KOPT-K1 (cell line): ENCODE results near the gene LRP1-AS.

ENCODE experiments used
- H3K27ac ChIP-seq: fragments of 200-600 bp; sonication (generic); 2 replicates; pipeline ENCODE4 v1.5.1; 2016; ENCODE audit warnings: antibody characterized with exemption, mild to moderate bottlenecking, low read depth, low read length; ENCODE audit not compliant: poor library complexity, severe bottlenecking
- H3K36me3 ChIP-seq: fragments of 200-600 bp; sonication (generic); 2 replicates; pipeline ENCODE4 v1.5.1; 2017; ENCODE audit warnings: antibody characterized with exemption, mild to moderate bottlenecking, low read length, moderate library complexity; ENCODE audit not compliant: insufficient read depth
- H3K9me3 ChIP-seq: fragments of 200-600 bp; sonication (generic); 2 replicates; pipeline ENCODE4 v1.5.1; 2017; ENCODE audit warnings: antibody characterized with exemption, low read length, mild to moderate bottlenecking; ENCODE audit not compliant: insufficient read depth, poor library complexity, severe bottlenecking

The LRP1-AS gene

DNA sequence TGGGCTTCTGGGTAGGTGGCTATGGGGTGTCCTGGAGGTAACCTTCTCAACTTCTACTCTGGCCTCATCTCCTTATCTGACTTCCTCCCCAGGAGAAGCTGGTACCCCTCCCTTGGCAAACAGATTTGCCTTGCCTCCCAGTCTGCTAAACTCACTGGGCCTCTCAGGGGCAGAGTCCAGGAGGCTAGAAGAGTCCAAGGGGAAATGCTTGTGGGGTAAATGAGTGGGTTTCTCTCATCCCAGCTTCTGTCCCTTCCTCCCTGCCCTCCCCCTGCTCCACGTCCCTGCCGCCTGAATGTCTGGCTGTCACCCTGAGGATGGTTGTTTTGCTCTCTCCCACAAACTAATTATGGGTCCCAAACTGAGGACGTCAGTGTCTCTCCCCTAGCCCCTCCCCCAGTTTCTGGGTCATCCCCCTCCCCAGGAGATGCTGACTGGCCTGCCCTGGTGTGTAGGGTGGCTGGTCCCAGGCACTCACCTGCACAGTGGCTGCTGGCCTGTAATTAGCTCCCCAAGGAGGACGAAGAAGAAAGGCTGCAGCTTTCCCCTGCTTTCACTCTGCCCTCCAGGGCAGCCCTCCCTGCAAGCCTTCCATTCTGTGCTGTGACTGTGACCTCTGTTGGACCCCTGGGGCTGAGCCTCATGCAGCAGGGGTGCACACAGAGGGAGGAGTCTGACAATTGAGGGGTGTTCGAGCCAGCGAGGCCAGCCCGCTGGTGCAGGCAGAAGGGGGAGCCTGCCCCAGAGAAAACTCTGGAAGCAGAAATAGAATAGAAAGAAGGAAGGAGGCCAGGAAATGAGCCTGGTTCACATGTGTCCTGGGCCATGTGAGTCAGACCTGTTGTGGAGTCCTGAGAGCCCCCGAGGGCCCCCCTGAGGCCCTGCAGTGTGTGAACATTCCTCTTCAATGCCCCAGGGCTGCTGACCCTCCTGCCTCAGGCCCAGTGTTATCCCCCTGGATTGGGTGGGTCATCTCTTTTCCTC is at the start of gene LRP1-AS:
Gene LRP1-AS, minus strand, starts transcription at position 659 of the 984 bp plus-strand sequence.
- Histone ChIP-seq H3K9me3 (no peaks in the 10 kb centered on the region), H3K27ac (no peak within 1 kb of the TSS), H3K36me3 (no peaks in the 10 kb centered on the region)

DNA sequence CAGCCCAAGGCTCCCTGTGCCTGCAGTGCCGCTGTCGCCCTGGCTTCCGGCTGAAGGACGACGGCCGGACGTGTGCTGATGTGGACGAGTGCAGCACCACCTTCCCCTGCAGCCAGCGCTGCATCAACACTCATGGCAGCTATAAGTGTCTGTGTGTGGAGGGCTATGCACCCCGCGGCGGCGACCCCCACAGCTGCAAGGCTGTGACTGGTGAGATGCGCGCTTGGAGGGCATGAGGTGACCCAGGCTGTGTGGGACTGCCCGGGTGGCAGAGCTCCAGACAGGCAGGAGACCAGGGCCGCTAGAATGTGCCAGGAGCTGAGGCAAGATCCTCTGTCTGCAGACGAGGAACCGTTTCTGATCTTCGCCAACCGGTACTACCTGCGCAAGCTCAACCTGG is 49.5 kb upstream of the LRP1-AS start:
- Histone ChIP-seq H3K9me3 (no peaks in the 10 kb centered on the region), H3K36me3 (no peaks in the 10 kb centered on the region), H3K27ac (no peak overlapping the region)

DNA sequence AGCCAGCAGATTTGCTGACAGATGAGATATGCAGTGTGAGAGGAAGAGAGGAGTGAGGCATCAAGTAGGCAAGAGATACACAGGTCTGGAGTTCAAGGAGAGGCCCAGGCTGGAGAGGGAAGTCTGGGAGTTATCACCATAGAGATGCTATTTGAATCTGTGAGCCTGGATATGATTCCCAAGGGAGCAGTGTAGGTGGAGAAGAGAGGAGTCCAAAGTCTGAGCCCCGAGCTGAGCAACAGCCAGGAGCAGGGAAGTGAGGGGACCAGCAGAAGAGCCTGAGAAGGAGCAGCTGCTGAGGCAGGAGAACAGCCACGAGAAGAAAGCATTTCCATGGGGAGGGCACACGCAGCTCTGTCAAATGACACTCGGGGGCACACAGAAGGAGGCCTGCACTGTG is 49.0 kb upstream of the LRP1-AS start:
- Histone ChIP-seq H3K36me3 (no peaks in the 10 kb centered on the region), H3K27ac (no peak overlapping the region), H3K9me3 (no peaks in the 10 kb centered on the region)

DNA sequence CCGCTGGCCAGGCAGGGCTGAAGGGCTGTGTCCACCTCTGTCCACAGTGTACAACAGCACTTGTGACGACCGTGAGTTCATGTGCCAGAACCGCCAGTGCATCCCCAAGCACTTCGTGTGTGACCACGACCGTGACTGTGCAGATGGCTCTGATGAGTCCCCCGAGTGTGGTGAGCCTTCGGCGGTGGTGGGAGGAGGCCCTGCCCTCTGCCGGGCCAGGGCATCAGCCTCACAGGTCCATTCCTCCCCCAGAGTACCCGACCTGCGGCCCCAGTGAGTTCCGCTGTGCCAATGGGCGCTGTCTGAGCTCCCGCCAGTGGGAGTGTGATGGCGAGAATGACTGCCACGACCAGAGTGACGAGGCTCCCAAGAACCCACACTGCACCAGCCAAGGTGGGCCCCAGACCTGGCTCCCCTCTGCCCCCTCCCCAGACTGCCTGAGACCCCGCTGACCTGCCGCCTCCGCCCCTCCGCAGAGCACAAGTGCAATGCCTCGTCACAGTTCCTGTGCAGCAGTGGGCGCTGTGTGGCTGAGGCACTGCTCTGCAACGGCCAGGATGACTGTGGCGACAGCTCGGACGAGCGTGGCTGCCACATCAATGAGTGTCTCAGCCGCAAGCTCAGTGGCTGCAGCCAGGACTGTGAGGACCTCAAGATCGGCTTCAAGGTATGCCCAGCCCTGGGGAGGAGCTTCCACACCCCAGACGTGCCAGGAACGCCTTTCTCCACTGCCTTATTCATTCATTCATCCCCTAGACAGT is 48.4 kb upstream of the LRP1-AS start:
- Histone ChIP-seq H3K27ac (no peak overlapping the region), H3K36me3 (no peaks in the 10 kb centered on the region), H3K9me3 (no peaks in the 10 kb centered on the region)

DNA sequence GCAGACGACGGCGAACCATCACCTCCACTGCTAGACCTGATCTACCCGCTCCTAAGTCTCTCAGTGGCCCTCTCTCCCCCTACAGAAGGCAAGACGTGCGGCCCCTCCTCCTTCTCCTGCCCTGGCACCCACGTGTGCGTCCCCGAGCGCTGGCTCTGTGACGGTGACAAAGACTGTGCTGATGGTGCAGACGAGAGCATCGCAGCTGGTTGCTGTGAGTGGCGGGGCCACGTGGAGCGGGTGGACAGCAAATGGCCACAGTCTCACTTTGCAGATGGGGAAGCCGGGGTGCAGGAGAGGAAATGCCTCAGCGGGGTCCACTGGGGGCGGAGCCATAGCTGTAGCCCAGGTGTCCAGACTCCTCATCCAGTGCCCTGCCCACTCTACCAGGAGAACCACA is 47.8 kb upstream of the LRP1-AS start:
- Histone ChIP-seq H3K27ac (no peak overlapping the region), H3K9me3 (no peaks in the 10 kb centered on the region), H3K36me3 (no peaks in the 10 kb centered on the region)

DNA sequence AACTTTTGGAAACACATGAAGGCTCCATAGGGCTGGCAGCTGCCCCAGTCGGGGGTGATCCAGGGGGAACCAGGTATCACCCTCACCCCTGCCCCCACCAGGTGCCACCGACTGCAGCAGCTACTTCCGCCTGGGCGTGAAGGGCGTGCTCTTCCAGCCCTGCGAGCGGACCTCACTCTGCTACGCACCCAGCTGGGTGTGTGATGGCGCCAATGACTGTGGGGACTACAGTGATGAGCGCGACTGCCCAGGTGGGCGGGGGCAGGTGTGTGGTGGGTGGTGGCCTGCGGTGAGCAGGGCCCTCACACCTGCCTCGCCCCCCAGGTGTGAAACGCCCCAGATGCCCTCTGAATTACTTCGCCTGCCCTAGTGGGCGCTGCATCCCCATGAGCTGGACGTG is 46.8 kb upstream of the LRP1-AS start:
- no peaks in the 10 kb centered on the region for H3K36me3 ChIP-seq
- no peak overlapping the region for H3K27ac ChIP-seq
- H3K9me3 ChIP-seq: no peaks in the 10 kb centered on the region

DNA sequence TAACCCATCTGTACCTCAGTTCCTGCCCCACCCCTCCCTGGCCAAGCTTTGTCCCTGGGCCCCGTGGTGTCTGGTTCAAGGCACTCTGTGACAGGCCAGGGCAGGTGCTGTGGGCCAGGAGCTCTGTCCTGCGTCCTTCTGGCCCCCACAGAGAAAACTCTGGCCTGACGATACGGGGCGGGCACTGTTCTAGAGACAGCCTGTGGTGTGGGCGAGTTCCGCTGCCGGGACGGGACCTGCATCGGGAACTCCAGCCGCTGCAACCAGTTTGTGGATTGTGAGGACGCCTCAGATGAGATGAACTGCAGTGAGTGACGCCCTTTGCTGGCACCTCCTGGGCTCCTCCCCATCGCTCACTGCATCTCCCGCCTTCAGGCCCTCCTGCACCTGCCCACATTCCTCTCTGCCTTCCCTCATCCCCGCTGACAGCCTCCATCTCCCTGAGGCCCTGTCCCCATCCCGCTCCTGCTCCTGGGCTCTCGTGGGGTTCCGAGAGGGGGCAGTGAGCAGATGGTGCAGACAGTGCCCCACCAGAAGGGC is 46.4 kb upstream of the LRP1-AS start:
- H3K27ac ChIP-seq: no peak overlapping the region
- H3K9me3 ChIP-seq: no peaks in the 10 kb centered on the region
- H3K36me3 ChIP-seq: no peaks in the 10 kb centered on the region

DNA sequence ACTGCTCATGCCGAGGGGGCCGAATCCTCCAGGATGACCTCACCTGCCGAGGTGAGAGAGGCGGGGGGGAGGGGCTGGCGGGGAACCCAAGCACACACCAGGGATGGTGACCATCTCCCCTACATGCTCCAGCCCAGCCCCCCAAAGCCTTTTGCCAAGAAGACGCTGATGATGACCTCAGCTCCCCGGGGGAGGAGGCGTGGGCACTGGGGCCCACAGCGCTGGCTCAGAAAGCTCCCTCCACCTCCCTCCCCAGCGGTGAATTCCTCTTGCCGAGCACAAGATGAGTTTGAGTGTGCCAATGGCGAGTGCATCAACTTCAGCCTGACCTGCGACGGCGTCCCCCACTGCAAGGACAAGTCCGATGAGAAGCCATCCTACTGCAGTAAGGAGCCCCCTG is 45.5 kb upstream of the LRP1-AS start:
- H3K9me3 ChIP-seq: no peaks in the 10 kb centered on the region
- no peak overlapping the region for H3K27ac ChIP-seq
- no peaks in the 10 kb centered on the region for H3K36me3 ChIP-seq

DNA sequence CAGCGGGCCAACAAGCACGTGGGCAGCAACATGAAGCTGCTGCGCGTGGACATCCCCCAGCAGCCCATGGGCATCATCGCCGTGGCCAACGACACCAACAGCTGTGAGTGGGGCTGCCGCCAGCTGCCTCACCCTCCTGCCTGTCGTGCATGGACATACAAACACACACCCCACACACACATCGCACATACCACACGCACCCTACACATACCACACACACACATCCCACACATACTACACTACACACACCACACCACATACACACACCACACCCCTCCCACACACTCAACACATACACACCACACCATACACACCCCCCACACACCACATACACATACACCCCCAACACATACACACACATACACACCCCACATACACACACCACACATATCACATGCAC is 44.0 kb upstream of the LRP1-AS start:
- H3K9me3 ChIP-seq: no peaks in the 10 kb centered on the region
- H3K27ac ChIP-seq: no peak overlapping the region
- H3K36me3 ChIP-seq: no peaks in the 10 kb centered on the region

DNA sequence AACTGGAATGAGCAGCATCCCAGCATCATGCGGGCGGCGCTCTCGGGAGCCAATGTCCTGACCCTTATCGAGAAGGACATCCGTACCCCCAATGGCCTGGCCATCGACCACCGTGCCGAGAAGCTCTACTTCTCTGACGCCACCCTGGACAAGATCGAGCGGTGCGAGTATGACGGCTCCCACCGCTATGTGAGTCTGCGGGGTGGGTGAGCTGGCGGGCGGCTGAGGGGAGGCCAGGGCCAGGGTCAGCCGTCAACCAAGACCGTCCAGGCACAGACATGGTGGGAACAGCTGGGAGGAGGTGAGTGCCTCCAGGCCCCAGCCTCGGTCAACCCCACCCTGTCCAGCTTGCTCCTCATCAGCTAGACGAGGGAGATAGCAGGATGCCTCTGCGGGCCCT is 43.4 kb upstream of the LRP1-AS start:
- Histone ChIP-seq H3K36me3 (no peaks in the 10 kb centered on the region), H3K9me3 (no peaks in the 10 kb centered on the region), H3K27ac (no peak overlapping the region)

DNA sequence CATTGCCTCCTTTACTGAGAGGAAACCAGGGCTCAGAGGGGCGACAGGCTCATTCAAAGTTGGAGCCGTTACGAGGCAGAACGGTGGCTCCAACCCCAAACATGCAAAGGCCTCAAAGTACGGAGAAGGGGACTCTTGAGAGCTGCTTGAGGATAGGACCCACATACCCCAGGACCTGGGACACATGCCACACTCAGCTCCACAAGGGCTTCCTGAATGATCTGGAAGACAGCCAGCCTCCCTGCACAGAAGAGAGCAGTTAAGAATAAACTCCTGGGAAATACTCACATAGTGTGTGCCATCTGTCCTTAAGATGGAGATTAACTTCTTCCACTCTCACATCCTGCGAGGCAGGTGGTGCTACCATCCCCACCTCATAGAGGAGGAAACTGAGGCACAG is 42.6 kb upstream of the LRP1-AS start:
- Histone ChIP-seq H3K27ac (no peak overlapping the region), H3K36me3 (no peaks in the 10 kb centered on the region), H3K9me3 (no peaks in the 10 kb centered on the region)

DNA sequence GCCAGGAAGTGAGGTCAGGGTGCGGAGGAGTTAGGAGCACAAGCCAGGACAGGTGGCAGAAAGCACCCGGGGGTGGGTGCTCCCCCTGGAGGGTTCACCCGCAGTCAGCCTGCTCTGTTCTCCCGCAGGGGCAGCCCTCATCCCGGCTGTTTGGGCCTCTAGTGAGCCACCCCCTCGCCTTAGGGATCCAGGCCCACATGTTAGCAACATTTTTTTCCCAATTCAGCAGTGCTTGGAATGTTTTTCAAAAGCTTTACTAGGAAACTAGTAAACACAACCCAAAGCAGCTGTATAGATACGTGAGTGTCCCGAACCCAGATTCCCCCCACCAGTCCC is 40.6 kb upstream of the LRP1-AS start:
- Histone ChIP-seq H3K9me3 (no peaks in the 10 kb centered on the region), H3K27ac (no peak overlapping the region), H3K36me3 (no peaks in the 10 kb centered on the region)

DNA sequence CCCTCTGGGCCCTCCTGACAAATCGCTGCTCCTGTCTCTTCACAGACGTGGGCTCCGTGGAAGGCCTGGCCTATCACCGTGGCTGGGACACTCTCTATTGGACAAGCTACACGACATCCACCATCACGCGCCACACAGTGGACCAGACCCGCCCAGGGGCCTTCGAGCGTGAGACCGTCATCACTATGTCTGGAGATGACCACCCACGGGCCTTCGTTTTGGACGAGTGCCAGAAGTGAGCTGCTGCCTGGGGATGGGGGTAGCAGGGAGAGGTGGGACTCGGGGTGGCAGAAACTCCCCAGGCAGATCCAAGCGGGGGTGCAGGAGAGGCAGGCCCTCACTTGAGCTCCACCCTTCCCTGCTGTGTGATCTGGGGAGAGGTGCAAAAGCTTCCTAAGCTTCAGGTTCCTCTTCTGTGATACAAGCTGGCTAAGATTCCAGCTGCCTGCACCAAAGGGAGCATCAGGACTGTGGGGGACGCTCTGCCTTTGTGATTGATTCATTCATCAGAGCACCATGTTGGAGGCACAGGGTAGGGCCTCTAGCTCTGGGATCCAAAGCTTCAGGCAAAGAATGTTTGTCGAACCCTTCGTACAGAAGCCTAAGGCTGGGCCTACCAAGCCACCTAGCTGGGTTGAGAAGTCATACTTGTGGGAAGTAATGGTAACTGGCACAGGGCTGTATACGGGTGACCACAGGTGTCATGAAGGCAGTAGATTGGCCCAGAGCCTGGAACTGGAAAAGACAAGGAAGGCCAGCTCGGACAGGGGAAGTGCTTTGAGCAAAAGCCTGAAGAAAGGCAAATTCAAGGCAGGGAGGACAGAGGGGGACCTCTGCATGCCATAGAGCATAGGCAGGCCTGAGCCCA is 40.0 kb upstream of the LRP1-AS start:
- H3K36me3 ChIP-seq: no peaks in the 10 kb centered on the region

DNA sequence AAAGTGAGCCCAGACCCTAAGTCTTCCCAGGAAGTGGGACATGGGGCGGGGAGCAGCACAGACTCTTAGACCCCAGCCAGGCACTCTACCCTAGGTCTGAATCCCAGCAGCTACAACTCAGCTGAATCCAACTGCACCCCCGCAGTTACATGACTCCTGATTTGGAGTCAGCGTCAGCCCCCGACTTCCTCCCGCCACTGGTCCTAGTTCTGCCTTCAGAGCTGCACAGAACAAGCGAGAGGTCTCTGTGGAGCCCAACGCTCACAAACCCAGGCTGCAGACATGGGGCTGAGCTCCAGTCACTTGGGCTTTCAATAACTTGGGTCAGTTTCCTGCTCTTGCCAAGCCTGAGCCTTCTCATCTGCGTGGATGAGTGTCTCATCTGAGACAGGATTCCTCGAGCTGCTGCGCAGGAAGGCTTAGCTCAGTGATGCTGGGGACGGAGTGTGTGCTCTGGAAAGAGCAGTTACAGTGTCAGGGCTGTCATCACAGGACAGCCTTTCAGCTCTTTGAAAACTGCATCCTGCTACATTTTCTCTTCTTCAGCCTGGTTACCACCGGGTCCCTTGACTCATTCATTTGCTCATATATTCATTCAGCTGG is 38.6 kb upstream of the LRP1-AS start:
- Histone ChIP-seq H3K9me3 (no peaks in the 10 kb centered on the region), H3K36me3 (no peaks in the 10 kb centered on the region), H3K27ac (no peak overlapping the region)

More for the DNA sequence above, 40.0 kb upstream of the LRP1-AS start:
- Histone ChIP-seq H3K27ac (no peak overlapping the region), H3K9me3 (no peaks in the 10 kb centered on the region)
